Thoracic aorta endothelial cell (primary cell): Measurements from ENCODE around the gene C2orf49. TPM values are rescaled to one million over a fixed set of nuclear protein-coding genes. Genes with fewer than 3 reads are reported as not detected.

Experiments used
- total RNA-seq: library from RNA; depleted of rRNA; stranded (reverse); fragments of >200 nt; gene quantifications from 2 replicates; pipeline ENCODE4 v1.2.3, GENCODE V29; 2012

Gene C2orf49
- total RNA-seq = 17.1 and 19.0 TPM in 2 replicates

DNA sequence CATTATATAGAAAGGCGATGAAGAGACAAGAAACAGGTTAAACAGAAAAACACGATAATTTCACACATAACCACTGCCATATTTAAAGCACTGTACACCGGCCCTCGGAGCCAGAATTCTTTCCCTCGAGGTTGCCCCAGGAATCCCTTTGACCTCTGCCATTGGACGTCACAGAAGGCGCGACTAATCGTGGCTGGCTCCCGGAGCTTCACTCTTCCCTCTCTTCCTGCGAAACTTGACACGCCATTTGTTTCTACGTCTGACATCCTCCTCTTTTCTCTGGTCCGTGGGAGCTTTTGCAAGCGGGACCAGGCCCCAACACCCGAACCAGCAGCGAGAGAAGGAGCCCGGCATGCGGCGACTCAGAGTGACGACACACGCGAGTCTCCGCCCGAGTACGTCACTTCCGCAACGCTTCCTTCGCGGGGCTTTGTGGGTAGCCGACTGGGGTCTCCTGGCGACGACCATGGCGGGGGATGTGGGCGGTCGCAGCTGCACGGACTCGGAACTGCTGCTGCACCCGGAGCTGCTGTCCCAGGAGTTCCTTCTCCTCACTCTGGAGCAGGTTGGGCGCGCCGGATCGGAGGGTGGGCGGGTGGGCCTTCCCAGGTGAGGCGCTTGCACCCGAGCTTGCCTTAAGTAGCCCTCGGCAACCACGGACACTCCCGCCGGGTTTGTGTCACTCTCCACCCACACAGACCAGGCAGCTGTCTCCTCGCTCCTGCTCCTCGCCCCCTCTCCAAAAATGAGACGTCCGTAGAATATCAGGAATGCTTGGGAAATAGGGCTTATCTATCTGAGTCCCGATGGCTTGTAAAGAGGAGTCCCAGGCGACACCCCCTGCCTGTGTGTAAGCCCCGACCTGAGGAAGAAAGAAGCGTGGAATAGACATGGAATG, at the start of gene C2orf49:
C2orf49 (plus strand) TSS at position 419 of the 898 bp plus-strand sequence; CDS start at position 467, 48 bp downstream.

DNA sequence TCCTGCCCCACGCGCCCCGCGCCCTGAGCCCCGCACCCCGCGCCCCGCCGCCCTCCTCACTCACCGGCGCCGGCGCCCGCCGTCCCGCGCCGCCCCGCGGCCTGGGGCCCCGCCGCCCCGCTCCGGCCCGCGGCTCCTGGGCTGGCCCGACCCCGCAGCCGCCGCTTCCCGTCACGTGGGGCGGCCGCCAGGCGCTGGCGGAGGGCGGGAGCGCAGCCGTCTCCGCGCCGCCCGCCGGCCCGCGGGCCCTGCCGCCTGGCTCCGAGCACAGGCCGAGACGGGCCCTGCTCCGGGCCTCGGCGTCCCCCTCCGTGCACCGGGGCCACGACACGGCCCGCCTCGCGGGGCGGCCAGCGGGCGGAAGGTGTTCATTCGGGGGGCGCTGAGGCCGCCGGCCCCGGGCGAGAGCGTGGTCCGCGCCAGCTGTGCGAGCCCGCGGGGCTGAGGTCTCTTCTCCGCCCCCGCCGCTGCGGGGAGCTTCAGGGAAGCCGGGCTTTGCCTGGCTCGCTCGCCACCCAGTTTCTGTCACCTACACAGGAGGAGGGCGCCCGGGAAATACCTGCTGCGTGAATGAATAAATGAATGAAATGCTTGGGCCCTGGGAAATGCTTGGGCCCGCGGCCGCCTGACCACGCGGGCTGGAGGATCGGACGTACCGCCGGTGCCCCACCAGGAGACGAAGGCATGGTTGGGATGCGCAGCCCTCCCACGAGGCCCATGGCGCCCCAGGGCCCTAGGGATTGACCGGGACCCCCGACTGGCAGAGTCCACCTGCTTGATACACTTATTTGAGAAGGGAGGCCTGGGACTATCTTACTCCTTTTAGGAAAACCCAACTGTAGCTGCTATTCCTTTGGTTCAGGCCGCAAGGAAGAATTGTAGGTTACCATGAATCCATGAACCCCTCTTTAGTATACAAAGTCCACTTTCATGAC, 7.5 kb upstream of the C2orf49 start, which contains the start of gene TGFBRAP1:
TGFBRAP1 (minus strand) TSS at position 175 of the 935 bp plus-strand sequence. CDS start 21,434 bp downstream, outside the sequence.

DNA sequence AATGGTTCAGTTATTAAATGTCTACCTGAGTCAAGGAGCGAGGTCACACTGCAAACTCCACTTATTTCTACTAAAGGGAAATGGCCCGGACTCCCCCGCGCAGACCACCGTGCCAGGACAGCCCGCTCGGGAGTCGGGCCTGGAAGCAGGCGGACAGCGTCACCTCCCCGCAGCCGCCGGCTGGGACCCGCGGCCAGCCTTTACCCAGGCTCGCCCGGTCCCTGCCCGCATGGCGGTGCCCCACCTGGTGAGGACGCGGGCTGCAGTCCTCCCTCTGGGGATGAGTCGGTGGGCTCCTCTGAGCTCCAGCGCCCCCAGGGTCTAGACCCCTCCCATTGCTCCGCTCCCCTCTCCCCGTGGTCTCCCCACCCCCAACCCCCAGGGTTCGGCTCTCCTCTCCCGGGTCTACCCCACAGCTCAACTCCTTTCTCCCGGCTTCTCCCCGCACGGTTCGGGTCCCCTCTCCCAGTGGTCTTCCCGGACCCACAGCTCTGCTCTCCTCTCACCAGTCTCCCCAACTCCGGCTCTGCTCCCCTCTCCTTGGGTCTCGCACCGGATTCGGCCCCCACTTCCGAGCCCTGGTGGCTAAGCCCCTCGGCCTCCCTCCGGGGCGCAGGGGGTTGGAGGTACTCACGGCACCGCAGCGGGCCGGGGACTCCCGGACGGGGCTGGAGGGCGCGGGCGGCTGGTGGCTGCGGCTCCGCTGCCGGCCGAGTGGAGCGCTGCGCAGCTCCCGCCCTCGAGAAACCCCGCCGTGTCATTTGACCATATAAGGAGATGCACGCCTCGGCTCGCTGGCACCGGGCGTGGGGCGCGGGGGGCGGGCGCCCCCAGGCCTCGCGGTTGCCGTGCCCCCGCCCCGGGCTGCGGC, 61.2 kb downstream of the C2orf49 start, which contains the start of gene FHL2:
FHL2 (minus strand) TSS at position 716 of the 871 bp plus-strand sequence. CDS start 12,535 bp downstream, outside the sequence.

Other genes with a start within 250 kb of the C2orf49 start
- not detected in 2 replicates for gene GPR45, start 95.8 kb upstream of the C2orf49 start, total RNA-seq
- gene TGFBRAP1, start 7.8 kb upstream of the C2orf49 start, total RNA-seq = 40.0 and 41.6 TPM in 2 replicates
- 81.8 and 110 TPM in 2 replicates for gene FHL2, start 61.5 kb downstream of the C2orf49 start, total RNA-seq